H9 (cell line): ENCODE data around the gene GTF3C5. TPM values are rescaled to one million over a fixed set of nuclear protein-coding genes. Genes with fewer than 3 reads are reported as not detected.

Experiments
- DNase-seq: peaks from one replicate; pipeline ENCODE4 v3.0.0-alpha.2; 2017
- H2AFZ ChIP-seq: one replicate; pipeline ENCODE4 v1.6.1; 2013; ENCODE audit warnings: mild to moderate bottlenecking, low read length, control low read depth, moderate library complexity
- H2AK5ac ChIP-seq: 2 replicates; pipeline ENCODE4 v1.6.1; 2013; ENCODE audit warnings: low read length, control low read depth, mixed read lengths; ENCODE audit not compliant: insufficient read length
- H2BK120ac ChIP-seq: one replicate; pipeline ENCODE4 v1.6.1; 2013; ENCODE audit warnings: low read depth, mild to moderate bottlenecking, low read length, control low read depth, inconsistent platforms; ENCODE audit not compliant: poor library complexity, severe bottlenecking
- H2BK12ac ChIP-seq: 2 replicates; pipeline ENCODE4 v1.6.1; 2013; ENCODE audit warnings: low read length, control low read depth, mixed read lengths, low read depth; ENCODE audit not compliant: insufficient read length
- H2BK15ac ChIP-seq: 2 replicates; pipeline ENCODE4 v1.6.1; 2013; ENCODE audit warnings: low read depth, low read length, control low read depth
- H2BK20ac ChIP-seq: one replicate; pipeline ENCODE4 v1.6.1; 2013; ENCODE audit warnings: low read depth, mild to moderate bottlenecking, low read length, control low read depth, inconsistent platforms; ENCODE audit not compliant: poor library complexity, severe bottlenecking
- H2BK5ac ChIP-seq: 2 replicates; pipeline ENCODE4 v1.6.1; 2013; ENCODE audit warnings: low read length, control low read depth, mixed read lengths; ENCODE audit not compliant: insufficient read length
- H3K14ac ChIP-seq: 2 replicates; pipeline ENCODE4 v1.6.1; 2013; ENCODE audit warnings: low read length, control low read depth; ENCODE audit not compliant: insufficient read depth
- H3K18ac ChIP-seq: 2 replicates; pipeline ENCODE4 v1.6.1; 2013; ENCODE audit warnings: low read depth, mild to moderate bottlenecking, mixed read lengths, low read length, control low read depth; ENCODE audit not compliant: insufficient read length
- H3K23ac ChIP-seq: 2 replicates; pipeline ENCODE4 v1.6.1; 2013; ENCODE audit warnings: low read length, control low read depth, mixed read lengths, low read depth; ENCODE audit not compliant: insufficient read length
- H3K23me2 ChIP-seq: 2 replicates; pipeline ENCODE4 v1.6.1; 2013; ENCODE audit warnings: low read depth, mild to moderate bottlenecking, mixed read lengths, low read length, control low read depth; ENCODE audit not compliant: insufficient read length, poor library complexity, severe bottlenecking
- H3K27ac ChIP-seq: 2 replicates; pipeline ENCODE4 v1.5.1; 2013; ENCODE audit warnings: low read length, control low read depth, mixed read lengths, low read depth; ENCODE audit not compliant: insufficient read length
- H3K27me3 ChIP-seq: 2 replicates; pipeline ENCODE4 v1.6.1; 2013; ENCODE audit warnings: low read length, control low read depth, inconsistent platforms; ENCODE audit not compliant: insufficient read depth
- H3K4ac ChIP-seq: 2 replicates; pipeline ENCODE4 v1.6.1; 2013; ENCODE audit warnings: low read depth, mild to moderate bottlenecking, control low read depth, inconsistent platforms, low read length, moderate library complexity
- H3K4me1 ChIP-seq: 2 replicates; pipeline ENCODE4 v1.6.1; 2013; ENCODE audit warnings: low read length, control low read depth, inconsistent platforms; ENCODE audit not compliant: insufficient read depth
- H3K4me2 ChIP-seq: 2 replicates; pipeline ENCODE4 v1.6.1; 2013; ENCODE audit warnings: low read length, control low read depth, mixed read lengths; ENCODE audit not compliant: insufficient read length, insufficient read depth
- H3K56ac ChIP-seq: 2 replicates; pipeline ENCODE4 v1.6.1; 2013; ENCODE audit warnings: low read depth, mild to moderate bottlenecking, mixed read lengths, low read length, control low read depth; ENCODE audit not compliant: insufficient read length
- H3K79me1 ChIP-seq: 2 replicates; pipeline ENCODE4 v1.6.1; 2013; ENCODE audit warnings: low read depth, mild to moderate bottlenecking, moderate library complexity, low read length, control low read depth, inconsistent platforms; ENCODE audit not compliant: insufficient read depth, poor library complexity, severe bottlenecking
- H3K79me2 ChIP-seq: 2 replicates; pipeline ENCODE4 v1.6.1; 2013; ENCODE audit warnings: low read length, control low read depth, inconsistent platforms; ENCODE audit not compliant: insufficient read depth
- H3K9ac ChIP-seq: 2 replicates; pipeline ENCODE4 v1.6.1; 2013; ENCODE audit warnings: low read length, control low read depth, mixed read lengths; ENCODE audit not compliant: insufficient read length; ENCODE audit errors: extremely low read depth
- H3K9me3 ChIP-seq: one replicate; pipeline ENCODE4 v1.6.1; 2013; ENCODE audit warnings: low read depth, low read length, inconsistent platforms; ENCODE audit not compliant: control insufficient read depth
- H3T11ph ChIP-seq: one replicate; pipeline ENCODE4 v1.6.1; 2013; ENCODE audit warnings: mild to moderate bottlenecking, low read length, control low read depth, inconsistent platforms
- H4K20me1 ChIP-seq: one replicate; pipeline ENCODE4 v1.6.1; 2013; ENCODE audit not compliant: control insufficient read depth, insufficient read length, insufficient read depth
- H4K5ac ChIP-seq: 2 replicates; pipeline ENCODE4 v1.6.1; 2013; ENCODE audit warnings: low read depth, mild to moderate bottlenecking, mixed read lengths, low read length, control low read depth; ENCODE audit not compliant: insufficient read length
- H4K8ac ChIP-seq: replicated peaks from 2 replicates; pipeline ENCODE4 v1.6.1; 2013; ENCODE audit warnings: low read length, control low read depth, mixed read lengths, low read depth; ENCODE audit not compliant: insufficient read length
- H4K91ac ChIP-seq: 2 replicates; pipeline ENCODE4 v1.6.1; 2013; ENCODE audit warnings: low read depth, mild to moderate bottlenecking, moderate library complexity, mixed read lengths, low read length, control low read depth; ENCODE audit not compliant: insufficient read length
- H3K27ac Mint-ChIP-seq, 3 experiments: 2 replicates in 2 of 3; 3 replicates in 1 of 3; pipeline ENCODE4 v1.8.0; 2020 to 2021; ENCODE audit warnings: mixed read lengths in 3 of 3, mild to moderate bottlenecking in 1 of 3, moderate library complexity in 1 of 3
- H3K27me3 Mint-ChIP-seq: 2 replicates; pipeline ENCODE4 v1.8.0; 2021; ENCODE audit warnings: low read depth, mild to moderate bottlenecking, moderate library complexity, mixed read lengths
- H3K36me3 Mint-ChIP-seq, 3 experiments: 2 replicates in 2 of 3; 3 replicates in 1 of 3; pipeline ENCODE4 v1.8.0; 2020 to 2021; ENCODE audit warnings: low read depth in 3 of 3, mixed read lengths in 3 of 3; ENCODE audit not compliant: insufficient read depth in 1 of 3
- H3K4me1 Mint-ChIP-seq, 2 experiments: 2 replicates each; pipeline ENCODE4 v1.8.0; 2020; ENCODE audit warnings: mixed read lengths in 2 of 2
- H3K4me3 Mint-ChIP-seq, 2 experiments: 2 replicates in 1 of 2; 3 replicates in 1 of 2; pipeline ENCODE4 v1.8.0; 2020 to 2021; ENCODE audit warnings: mild to moderate bottlenecking in 2 of 2, mixed read lengths in 2 of 2, moderate library complexity in 1 of 2
- H3K9me3 Mint-ChIP-seq, 2 experiments: 2 replicates in 1 of 2; 3 replicates in 1 of 2; pipeline ENCODE4 v1.8.0; 2020; ENCODE audit warnings: mild to moderate bottlenecking in 2 of 2, mixed read lengths in 2 of 2, moderate library complexity in 1 of 2
- CTCF ChIP-seq: fragments of 200-600 bp; sonication (generic); conservative IDR thresholded peaks from 3 replicates; pipeline ENCODE4 v1.8.0; 2021; ENCODE audit warnings: antibody characterized with exemption, mild to moderate bottlenecking
- WGBS: extraction: QIAGEN DNeasy Blood & Tissue Kit; methylation state at CpG from one replicate; pipeline ENCODE4 v1.1.7; 2013; ENCODE audit warnings: missing lambda C conversion rate, low lambda C conversion rate, mixed read lengths; ENCODE audit not compliant: insufficient read length; ENCODE audit errors: extremely low coverage; 5-methylcytosine and 5-hydroxymethylcytosine counted together
- total RNA-seq: library from RNA; stranded (reverse); gene quantifications from 2 replicates; pipeline ENCODE4 v1.2.1, GENCODE V29; 2021

Gene GTF3C5
- total RNA-seq, 1 experiment from 2014 or later = 88.9 TPM

GRCh38 chr9:133065070-133065388, 34.2 kb downstream of the GTF3C5 start:
- Histone ChIP-seq H3K56ac (no peak overlapping the region), H3K9me3 (no peaks in the 10 kb centered on the region), H3K4me2 (no peak overlapping the region), H3K27me3 (no peaks in the 10 kb centered on the region), H3K18ac (no peak overlapping the region), H3K23ac (no peak overlapping the region), H3K4me1 (peaks cover 2% of the 10 kb centered on the region; the same call in 1 of the 2 replicates), H4K91ac (no peak overlapping the region), H2BK20ac (no peak overlapping the region), H3K27ac (no peak overlapping the region), H3K79me2 (no peaks in the 10 kb centered on the region), H4K20me1 (no peaks in the 10 kb centered on the region), H2BK15ac (no peak overlapping the region), H3T11ph (no peak overlapping the region), H2BK5ac (no peak overlapping the region), H4K8ac (no peak overlapping the region), H3K4ac (no peak overlapping the region), H2BK12ac (no peak overlapping the region), H4K5ac (no peak overlapping the region), H3K14ac (no peak overlapping the region), H2AFZ (no peak overlapping the region), H3K9ac (no peak overlapping the region), H3K79me1 (no peaks in the 10 kb centered on the region), H3K23me2 (no peaks in the 10 kb centered on the region), H2AK5ac (no peak overlapping the region), H2BK120ac (no peak overlapping the region)
- no peaks in the 10 kb centered on the region for H3K27me3 Mint-ChIP-seq
- no peaks in the 10 kb centered on the region for H3K9me3 Mint-ChIP-seq
- peaks cover 0 to 2% (median 0%) of the 10 kb centered on the region in 3 experiments; a peak in 1 of 7 replicates for H3K36me3 Mint-ChIP-seq
- no peak for DNase-seq
- TF ChIP-seq CTCF = no peak
- H3K4me1 Mint-ChIP-seq = peaks cover 12 to 15% of the 10 kb centered on the region in 2 experiments
- no peak overlapping the region for H3K4me3 Mint-ChIP-seq
- H3K27ac Mint-ChIP-seq = no peak overlapping the region
- WGBS = no CpG with 5 or more reads among the region's 17 CpGs
